T-helper 9 cell (primary cell): Measurements from ENCODE around the gene EDN3.
"Not testable (repeated sequence)": the region's sequence is repeated elsewhere in the genome, so short reads cannot be mapped to it uniquely, and the experiment has no call there.

Experiments used
- DNase-seq: peaks from one replicate; pipeline ENCODE4 v3.0.0-alpha.2; 2020

The EDN3 gene

DNA sequence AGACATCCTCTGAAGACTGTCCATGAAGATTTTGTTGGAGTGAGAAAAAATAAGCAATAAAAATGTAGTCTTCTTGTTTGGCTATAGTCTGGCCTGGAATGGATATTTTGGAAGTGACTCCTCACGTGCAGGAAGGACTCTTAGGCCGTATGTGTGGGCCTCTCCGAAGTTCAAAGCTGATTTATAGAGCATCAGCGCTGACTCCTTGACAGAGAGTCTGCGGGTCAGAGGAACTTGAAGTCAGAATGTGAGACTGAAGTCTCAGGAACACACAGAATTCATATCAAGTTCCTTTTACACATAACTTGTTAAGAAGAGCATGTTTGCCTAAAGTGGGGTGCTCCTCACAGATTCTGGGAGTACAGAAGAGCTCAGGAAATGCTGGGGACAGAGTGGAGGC lies 36.1 kb downstream of the EDN3 start:
- no peak for DNase-seq

GRCh38 chr20:59338444-59338843 lies 38.0 kb downstream of the EDN3 start:
- DNase-seq, result not testable (repeated sequence)

- no peak for DNase-seq
These were observed 39.9 kb downstream of the EDN3 start for GRCh38 chr20:59340201-59340885.

DNA sequence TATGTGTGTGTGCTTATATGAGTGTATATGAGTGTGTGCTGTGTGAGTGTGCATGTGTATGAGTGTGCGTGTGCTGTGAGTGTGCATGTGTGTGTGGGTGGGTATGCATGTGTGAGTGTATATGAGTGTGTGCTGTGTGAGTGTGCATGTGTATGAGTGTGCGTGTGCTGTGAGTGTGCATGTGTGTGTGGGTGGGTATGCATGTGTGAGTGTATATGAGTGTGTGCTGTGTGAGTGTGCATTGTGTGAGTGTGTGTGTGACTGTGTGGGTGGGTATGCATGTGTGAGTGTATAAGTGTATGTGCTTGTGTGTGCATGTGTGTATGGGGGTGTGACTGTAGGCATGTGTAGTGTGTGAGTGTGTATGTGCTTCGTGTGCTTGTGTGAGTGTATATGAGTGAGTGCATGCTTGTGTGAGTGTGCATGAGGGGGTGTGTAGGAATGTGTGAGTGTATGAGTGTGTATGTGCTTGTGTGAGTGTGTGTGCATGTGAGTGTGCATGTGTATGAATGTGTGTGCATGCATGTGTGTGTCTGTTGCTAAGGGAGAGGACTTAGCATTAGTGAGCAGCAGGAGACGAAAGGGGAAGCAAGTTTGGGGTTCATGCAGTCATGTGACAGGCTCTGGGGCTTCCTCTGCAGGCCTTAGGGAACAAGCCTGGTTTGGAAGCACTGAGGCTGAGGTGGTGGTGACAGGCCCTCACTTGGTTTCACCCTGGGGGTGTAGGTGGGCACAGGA lies 41.0 kb downstream of the EDN3 start:
- DNase-seq, result not testable (repeated sequence)

GRCh38 chr20:59342023-59342957 lies 41.9 kb downstream of the EDN3 start:
- no peak for DNase-seq

- no peak for DNase-seq
These were observed 45.6 kb downstream of the EDN3 start for GRCh38 chr20:59346061-59346460.

DNA sequence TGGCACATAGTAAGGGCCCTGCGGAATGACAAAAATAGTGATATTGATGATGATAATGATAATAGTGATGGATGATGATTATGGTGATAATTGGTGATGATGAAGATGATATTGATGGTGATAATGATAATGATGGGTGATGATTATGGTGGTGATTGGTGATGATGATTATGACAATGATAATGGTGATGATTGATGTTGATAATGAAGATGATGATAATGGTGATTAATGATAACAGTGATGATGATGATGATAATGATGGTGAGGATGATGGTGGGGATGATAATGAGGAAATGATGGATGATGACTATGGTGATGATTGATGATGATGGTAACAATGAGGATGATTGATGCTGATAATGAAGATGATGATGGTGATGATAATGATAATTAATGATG lies 48.9 kb downstream of the EDN3 start:
- no peak for DNase-seq

GRCh38 chr20:59350330-59351156 lies 50.1 kb downstream of the EDN3 start:
- no peak for DNase-seq

DNA sequence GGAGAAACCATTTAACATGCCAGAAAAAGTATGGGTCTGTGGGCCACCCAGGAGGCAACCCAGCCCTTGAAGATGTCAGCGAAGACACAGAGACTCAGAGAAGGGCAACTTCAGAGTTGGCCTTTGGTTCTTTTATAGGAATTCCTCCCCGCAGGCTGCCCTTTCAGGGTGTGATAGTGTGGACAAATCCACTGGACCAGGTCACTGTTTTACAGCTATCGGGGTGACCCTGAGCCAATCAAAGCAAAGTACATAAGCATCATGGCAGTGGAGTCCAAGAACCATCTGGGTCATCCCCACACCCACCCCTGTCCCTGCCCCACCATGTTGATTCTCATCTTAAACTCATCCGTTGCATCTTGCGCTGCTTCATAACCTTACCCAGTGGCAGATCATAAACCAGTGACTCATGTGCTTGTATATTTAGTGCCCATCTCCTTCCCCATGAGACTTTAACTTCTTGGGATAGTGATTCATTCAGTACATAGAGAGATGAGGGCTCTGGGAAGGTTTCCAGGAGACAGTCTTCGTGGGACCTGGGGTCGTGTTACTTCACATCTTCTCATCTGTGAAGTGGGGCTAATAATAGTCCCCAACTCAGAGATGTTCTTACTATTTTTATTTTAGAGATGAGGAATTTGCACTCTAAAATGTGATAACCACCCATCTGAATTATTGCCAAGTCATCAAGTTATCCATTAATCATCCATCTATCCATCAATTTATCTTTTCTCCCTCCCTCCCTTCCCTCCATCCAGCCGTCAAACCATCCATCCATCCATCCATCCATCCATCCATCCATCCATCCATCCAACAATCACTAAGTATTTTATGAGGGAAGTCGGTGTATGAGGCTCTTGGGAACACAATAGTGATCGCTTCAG lies 51.0 kb downstream of the EDN3 start:
- DNase-seq, result no peak

GRCh38 chr20:59352541-59352940 lies 52.1 kb downstream of the EDN3 start:
- no peak for DNase-seq

GRCh38 chr20:59352990-59353389 lies 52.6 kb downstream of the EDN3 start:
- no peak for DNase-seq

GRCh38 chr20:59354460-59354859 lies 54.0 kb downstream of the EDN3 start:
- DNase-seq, result no peak

DNA sequence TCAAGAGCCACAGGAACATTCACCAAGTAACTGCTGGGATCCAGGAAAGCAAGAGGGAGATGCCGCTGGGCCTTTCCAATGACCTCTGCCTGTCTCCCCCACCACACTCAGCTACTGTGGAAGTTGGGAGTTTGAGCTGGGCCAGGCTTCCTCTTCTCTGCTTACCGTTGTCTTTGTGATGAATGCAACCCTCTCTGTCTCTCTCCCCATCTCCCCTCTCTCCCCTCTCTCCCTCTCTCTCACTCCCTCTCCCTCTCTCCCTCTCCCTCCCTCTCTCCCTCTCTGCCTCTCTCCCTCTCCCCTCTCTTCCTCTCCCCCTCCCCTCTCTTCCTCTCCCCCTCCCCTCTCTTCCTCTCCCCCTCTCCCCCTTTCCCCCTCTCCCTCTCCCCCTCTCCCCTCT lies 54.8 kb downstream of the EDN3 start:
- no peak for DNase-seq

GRCh38 chr20:59356662-59357165 lies 56.3 kb downstream of the EDN3 start:
- DNase-seq, result no peak

GRCh38 chr20:59358793-59359192 lies 58.4 kb downstream of the EDN3 start:
- not testable (repeated sequence) for DNase-seq

DNA sequence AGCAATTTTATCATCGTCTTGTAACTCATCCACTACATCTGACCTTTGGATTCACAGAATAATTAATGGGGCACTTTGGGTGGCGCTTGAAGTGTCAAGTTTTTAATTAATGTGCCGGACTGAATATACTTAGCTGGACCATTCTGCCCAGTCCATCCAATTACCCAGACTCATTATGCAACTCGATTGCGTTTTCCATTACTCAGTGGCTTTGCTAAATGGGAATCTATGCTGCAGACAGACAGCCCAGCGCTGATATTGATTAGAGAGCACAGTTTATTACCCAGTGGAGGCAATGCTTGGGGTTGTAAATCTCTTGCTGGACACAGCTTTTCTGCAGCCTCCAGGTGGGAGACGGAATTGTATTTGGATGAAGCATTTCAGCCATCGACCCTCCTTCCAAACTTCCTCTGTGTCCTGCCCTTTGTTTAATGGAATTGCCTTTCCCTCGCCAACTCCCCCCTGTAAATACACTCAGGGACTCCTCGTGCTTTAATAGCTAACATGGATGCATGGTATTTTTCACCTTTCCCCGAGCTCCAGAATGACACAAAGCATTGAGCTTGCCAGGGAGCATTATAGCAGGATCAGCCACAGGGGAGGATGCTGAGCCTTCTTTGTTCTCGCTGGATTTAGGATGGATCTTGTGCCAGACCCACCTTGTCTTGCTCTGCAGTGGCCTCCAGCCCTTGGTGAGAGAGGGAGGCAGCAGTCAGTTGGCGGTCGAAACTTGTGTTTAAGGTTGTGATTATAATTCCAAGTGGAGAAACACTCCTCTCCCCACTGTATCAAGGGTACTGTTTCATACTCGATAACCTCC lies 59.7 kb downstream of the EDN3 start:
- no peak for DNase-seq

- DNase-seq, result no peak
These were observed 60.5 kb downstream of the EDN3 start for GRCh38 chr20:59360934-59361333.

DNA sequence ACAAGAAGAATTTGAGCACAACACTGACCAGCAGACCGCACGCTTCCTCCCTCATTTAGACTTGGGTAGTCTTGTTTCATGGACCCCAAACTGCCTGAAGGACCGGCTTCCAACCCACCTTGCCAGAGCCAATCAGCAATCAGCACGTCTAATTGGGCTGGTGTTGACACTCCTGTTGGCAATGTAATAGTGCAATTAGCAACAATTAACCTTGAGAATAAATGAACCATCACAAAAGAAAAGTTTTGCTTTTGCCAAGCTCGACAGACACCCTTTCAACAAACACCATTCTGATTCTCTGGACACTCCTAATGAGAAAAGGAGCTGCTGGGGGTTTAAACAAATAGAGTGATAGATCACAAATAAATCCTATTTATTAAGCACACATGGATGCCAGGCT lies 61.0 kb downstream of the EDN3 start:
- no peak for DNase-seq

- DNase-seq, result no peak
These were observed 62.7 kb downstream of the EDN3 start for GRCh38 chr20:59363101-59363500.

DNA sequence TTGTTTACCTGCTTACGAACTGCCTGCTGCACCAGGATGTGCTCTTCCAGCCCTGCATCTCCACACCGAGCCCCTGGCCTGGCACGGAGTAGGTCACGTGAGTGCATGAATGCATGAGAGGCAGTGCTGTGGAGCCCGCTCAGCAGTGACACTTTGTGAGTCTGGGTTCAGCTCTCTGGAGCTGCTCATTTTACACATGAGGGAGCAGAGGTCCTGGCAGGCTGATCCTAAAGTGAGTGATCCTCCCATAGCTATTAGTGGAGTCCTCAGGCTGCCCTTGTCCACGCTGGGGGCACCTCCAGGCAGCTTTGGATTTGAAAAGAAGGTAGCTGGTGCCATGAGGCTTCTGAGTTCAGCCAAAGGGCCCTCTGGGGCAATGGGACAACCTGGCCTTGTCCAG lies 64.2 kb downstream of the EDN3 start:
- DNase-seq, result no peak
